ENCODE data around the gene ALDH16A1. TPM values are rescaled to one million over a fixed set of nuclear protein-coding genes. Genes with fewer than 3 reads are reported as not detected.
A peak's percentile ranks its signal among the peaks of the same experiment; 100 is the strongest.

Gene ALDH16A1
- total RNA-seq, 1 donor from 2014 or later: 26.4 TPM

DNA sequence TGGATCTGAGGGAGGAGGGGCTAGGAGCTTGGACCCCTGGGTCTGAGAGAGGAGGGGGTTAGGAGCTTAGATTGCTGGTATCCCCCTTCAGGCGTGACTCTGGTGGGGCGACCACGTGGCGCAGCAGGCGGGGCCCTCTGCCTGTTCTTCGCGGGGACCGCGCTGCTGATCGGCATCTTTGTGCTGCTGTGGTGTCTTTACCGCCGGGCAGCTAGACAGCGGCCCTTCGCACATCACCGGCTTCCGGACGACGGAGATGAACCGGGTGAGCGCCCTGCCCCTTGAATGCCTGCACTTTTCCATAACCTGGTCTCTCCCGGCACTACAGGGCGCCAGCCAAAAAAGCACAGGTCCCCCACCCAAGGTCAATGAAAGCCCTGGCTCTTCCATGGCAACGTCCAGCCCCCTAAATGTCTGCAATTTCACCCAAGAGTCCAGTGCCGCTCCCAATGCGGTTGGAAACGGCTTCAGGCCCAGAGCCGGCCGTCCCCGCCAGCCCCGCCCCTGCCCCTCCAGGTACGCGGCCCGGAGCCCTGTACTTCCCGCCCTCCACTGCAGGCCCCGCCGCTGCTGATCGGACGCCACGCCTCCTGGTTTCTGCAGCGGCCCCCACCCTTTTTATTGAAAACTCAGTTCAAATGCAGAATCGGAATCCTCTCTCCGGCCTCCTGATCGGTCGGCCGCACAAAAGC lies 25.0 kb upstream of the ALDH16A1 start:
- Mint-ChIP-seq H3K36me3 (ENCODE audit: low read depth) (no peaks in the 10 kb centered on the region), H3K9me3 (no peaks in the 10 kb centered on the region), H3K27me3 (ENCODE audit: low read depth) (peaks cover 75% of the 10 kb centered on the region), H3K27ac (no peak overlapping the region), H3K4me3 (ENCODE audit: low read depth) (peak overlapping the region; percentile 15), H3K4me1 (ENCODE audit: low read depth) (peaks cover 31% of the 10 kb centered on the region)
- intact Hi-C loops (cut with micrococcal nuclease): no loop called here
- DNase-seq (ENCODE audit: low spot score): no peak

DNA sequence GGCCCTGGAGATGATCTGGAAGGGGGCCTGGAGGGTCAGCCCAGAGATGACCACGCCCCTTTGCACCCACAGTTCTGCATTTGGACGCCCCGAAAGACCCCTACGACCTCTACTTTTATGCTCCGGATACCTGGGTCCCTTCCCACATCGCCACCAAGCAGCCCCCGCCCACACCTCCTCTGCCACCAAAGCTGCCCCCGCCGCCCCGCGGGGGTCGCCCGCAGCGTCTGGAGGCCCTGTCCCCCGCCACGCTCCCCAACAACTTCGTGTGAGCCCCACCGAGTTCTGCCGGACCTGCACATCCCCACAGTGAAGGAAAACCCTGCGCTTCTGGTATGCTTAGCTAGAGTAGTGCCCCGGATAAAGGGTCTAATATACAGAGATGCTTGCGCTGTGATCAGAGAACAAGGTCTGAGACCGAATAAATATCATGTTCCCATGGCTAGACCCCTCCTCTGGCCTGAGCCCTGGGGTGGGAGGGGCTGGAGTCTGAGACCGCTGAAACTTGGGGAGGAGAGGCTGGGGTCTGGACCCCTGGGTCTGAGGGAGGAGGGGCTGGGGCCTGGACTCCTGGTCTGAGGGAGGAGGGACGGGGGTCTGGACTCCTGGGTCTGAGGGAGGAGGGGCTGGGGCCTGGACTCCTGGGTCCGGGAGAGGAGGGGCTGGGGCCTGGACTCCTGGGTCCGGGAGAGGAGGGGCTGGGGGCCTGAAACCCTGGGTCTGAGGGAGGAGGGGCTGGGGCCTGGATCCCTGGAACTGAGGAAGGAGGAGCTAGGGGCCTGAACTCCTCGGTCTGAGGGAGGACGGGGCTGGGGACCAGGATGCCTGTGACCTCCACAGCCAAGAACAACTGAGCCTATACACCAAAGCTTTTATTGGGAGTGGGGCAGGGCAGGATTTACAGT lies 24.2 kb upstream of the ALDH16A1 start:
- no peaks in the 10 kb centered on the region for H3K36me3 Mint-ChIP-seq (ENCODE audit: low read depth)
- no peak overlapping the region for H3K27ac Mint-ChIP-seq
- H3K27me3 Mint-ChIP-seq (ENCODE audit: low read depth): peaks cover 76% of the 10 kb centered on the region
- H3K4me1 Mint-ChIP-seq (ENCODE audit: low read depth): peaks cover 28% of the 10 kb centered on the region
- no peak for DNase-seq (ENCODE audit: low spot score)
- intact Hi-C loops (cut with micrococcal nuclease): no loop called here
- H3K9me3 Mint-ChIP-seq: no peaks in the 10 kb centered on the region
- no peak overlapping the region for H3K4me3 Mint-ChIP-seq (ENCODE audit: low read depth)

DNA sequence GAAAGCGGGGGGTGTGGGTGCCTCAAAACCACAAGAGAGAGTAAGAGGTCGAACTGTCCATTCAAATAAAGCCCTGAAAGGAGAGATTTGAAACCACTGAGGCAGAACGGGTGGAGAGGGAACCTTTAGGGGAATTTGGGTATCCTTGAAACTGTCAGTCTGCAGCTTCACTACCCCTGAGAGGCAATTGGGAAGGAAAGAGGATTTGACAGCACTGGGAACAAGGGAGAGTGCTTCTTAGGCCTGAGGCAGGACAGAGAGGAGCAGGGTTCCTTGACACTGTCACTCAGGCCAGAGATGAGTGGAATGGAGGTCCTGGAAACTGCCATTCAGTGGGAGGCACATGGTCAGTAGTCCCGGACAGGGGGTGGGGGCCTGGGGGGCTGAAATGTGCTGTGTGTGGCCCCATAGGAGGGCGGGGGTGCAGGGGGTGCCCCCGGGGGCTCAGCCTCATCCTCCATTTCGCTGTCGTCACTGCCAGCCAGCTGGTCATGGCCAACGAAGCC lies 22.8 kb upstream of the ALDH16A1 start:
- no peak for DNase-seq (ENCODE audit: low spot score)
- Mint-ChIP-seq H3K27ac (no peak overlapping the region), H3K36me3 (ENCODE audit: low read depth) (no peaks in the 10 kb centered on the region), H3K4me1 (ENCODE audit: low read depth) (peaks cover 25% of the 10 kb centered on the region), H3K9me3 (no peaks in the 10 kb centered on the region), H3K4me3 (ENCODE audit: low read depth) (no peak overlapping the region), H3K27me3 (ENCODE audit: low read depth) (peaks cover 73% of the 10 kb centered on the region)
- intact Hi-C loops (cut with micrococcal nuclease): no loop called here

DNA sequence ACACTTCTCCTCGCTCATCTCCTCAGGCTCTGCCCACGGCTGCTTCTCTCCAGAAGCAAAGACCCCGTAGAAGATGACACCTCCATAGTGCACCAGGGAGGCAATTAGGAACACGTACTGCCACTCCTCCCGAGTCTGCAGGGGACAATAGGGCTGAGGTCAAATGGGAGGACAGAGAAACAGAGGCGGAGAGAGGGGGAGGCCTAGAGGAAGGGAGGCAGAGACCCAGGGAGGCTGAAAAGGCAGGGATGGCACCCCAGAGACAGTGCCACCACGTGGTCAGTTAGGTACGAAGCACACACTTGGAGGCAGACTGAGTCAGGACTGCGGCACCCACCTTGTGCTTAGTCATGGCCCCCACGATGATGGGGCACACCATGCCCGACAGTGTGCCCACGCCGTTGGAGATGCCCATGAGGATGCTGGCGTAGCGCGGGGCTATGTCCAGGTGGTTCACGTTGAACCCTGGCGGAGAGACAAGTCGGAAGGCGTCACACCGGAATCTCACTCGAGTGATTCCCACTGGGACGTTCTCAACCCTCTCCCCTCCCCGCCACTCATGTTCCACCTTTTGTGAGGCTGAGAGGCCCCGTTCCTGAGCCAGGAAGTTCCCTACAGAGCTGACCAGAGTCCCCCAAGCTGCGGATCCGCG lies 22.2 kb upstream of the ALDH16A1 start:
- H3K27me3 Mint-ChIP-seq (ENCODE audit: low read depth): peaks cover 73% of the 10 kb centered on the region
- intact Hi-C loops (cut with micrococcal nuclease): no loop called here
- H3K4me3 Mint-ChIP-seq (ENCODE audit: low read depth): no peak overlapping the region
- no peaks in the 10 kb centered on the region for H3K36me3 Mint-ChIP-seq (ENCODE audit: low read depth)
- H3K27ac Mint-ChIP-seq: no peak overlapping the region
- DNase-seq (ENCODE audit: low spot score): no peak
- no peaks in the 10 kb centered on the region for H3K9me3 Mint-ChIP-seq
- H3K4me1 Mint-ChIP-seq (ENCODE audit: low read depth): peaks cover 25% of the 10 kb centered on the region

DNA sequence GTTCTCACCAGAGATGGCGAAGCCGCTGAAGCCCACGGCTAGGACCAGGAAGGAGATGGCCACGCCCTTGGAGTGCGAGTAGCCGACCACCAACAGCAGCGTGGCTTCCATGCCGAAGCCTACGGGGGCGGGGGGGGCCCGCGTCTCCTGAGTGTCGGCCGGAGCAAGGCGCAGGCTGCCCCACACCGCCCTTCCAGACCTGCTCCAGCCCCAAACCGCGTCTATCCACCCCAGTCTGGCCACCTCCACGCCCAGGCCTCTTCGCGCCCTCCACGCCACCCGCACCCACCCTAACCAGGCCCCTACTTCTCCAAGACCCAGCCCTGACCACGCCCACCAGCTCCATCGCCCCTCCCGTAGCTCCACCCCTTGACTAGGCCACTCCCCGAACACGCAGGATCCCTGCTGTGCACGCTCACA lies 21.7 kb upstream of the ALDH16A1 start:
- no peak for DNase-seq (ENCODE audit: low spot score)
- no peak overlapping the region for H3K27ac Mint-ChIP-seq
- H3K36me3 Mint-ChIP-seq (ENCODE audit: low read depth): no peaks in the 10 kb centered on the region
- H3K27me3 Mint-ChIP-seq (ENCODE audit: low read depth): peaks cover 73% of the 10 kb centered on the region
- intact Hi-C loops (cut with micrococcal nuclease): no loop called here
- H3K4me3 Mint-ChIP-seq (ENCODE audit: low read depth): no peak overlapping the region
- H3K4me1 Mint-ChIP-seq (ENCODE audit: low read depth): peaks cover 29% of the 10 kb centered on the region
- no peaks in the 10 kb centered on the region for H3K9me3 Mint-ChIP-seq

DNA sequence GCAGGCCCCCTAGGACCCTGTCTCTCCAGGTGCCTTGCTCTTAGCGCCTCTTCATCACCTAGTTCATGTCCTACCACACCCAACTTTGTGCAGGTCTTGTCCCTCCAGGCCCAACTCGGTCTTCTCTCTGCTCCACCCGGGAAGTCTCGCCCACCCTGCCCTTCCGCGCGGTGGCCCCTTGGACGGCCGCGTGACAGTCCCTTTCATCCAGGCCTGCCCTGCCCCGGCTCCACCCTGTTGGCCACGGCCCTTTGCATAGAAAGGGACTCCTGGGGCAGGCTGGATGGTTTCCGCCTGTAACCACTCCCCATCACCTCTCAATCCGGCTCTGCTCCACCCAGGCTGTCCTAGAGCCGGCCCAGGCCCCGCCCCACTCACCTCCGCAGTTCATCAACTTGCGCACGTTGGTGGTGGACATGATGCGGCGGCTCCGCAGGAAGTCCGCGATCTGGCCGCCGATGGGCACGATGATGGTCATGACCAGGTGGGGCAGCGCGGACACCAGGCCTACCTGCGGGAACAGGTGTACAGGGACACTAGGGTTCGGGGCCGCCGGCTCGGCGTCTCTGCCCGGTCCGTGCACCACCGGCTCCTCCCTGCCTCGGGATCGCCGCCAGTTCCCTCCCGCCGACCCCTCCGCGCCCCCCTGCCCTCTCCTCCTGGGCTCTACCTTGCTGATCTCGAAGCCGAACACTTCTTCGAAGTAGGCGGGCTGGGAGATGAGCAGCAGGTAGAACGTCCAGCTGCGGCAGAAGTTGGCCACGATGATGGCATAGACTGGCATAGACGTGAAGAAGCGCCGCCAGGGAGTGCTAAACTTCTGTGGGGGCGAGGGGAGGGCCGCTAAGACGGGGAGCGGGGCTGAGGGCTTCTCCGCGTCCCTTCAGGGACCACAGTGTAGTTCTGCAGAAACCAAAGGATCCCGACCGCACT lies 20.6 kb upstream of the ALDH16A1 start:
- H3K4me1 Mint-ChIP-seq (ENCODE audit: low read depth): peaks cover 22% of the 10 kb centered on the region
- H3K27me3 Mint-ChIP-seq (ENCODE audit: low read depth): peaks cover 73% of the 10 kb centered on the region
- H3K4me3 Mint-ChIP-seq (ENCODE audit: low read depth): no peak overlapping the region
- H3K27ac Mint-ChIP-seq: no peak overlapping the region
- intact Hi-C loops (cut with micrococcal nuclease): no loop called here
- no peak for DNase-seq (ENCODE audit: low spot score)
- H3K9me3 Mint-ChIP-seq: no peaks in the 10 kb centered on the region
- H3K36me3 Mint-ChIP-seq (ENCODE audit: low read depth): no peaks in the 10 kb centered on the region

DNA sequence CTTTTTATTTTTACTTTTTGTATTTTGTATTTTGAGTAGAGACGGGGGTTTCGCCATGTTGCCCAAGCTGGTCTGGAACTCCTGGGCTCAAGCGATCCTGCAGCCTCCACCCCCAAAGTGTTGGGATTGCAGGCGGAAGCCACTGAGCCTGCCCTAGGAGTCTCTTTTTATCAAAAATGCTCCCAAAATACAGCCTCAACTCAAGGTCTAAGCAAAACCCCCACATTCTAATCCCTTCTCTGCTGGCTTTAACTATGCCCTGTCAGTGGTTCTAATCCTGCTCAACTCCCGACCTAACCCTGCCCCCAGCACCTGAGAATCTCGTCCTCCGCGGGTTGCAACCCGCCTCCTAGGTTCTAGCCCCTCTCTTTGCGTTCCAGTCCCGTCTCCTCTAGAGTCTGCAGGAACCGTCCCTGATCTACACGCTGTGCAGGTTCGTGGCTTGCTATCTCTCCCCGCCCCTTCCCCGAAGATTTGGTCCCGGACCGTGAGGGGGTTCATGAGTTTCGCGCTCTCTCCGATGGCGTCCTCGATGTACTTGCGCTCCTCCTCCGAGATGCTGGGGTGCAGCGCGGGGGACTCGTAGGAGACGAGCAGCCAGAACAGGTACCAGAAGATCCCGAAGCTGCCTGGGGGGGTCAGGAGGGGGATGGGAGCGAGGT lies 19.7 kb upstream of the ALDH16A1 start:
- Mint-ChIP-seq H3K9me3 (no peaks in the 10 kb centered on the region), H3K4me1 (ENCODE audit: low read depth) (peaks cover 18% of the 10 kb centered on the region), H3K27me3 (ENCODE audit: low read depth) (peaks cover 76% of the 10 kb centered on the region), H3K27ac (no peak overlapping the region), H3K4me3 (ENCODE audit: low read depth) (no peak overlapping the region), H3K36me3 (ENCODE audit: low read depth) (no peaks in the 10 kb centered on the region)
- DNase-seq (ENCODE audit: low spot score): no peak
- intact Hi-C loops (cut with micrococcal nuclease): no loop called here

DNA sequence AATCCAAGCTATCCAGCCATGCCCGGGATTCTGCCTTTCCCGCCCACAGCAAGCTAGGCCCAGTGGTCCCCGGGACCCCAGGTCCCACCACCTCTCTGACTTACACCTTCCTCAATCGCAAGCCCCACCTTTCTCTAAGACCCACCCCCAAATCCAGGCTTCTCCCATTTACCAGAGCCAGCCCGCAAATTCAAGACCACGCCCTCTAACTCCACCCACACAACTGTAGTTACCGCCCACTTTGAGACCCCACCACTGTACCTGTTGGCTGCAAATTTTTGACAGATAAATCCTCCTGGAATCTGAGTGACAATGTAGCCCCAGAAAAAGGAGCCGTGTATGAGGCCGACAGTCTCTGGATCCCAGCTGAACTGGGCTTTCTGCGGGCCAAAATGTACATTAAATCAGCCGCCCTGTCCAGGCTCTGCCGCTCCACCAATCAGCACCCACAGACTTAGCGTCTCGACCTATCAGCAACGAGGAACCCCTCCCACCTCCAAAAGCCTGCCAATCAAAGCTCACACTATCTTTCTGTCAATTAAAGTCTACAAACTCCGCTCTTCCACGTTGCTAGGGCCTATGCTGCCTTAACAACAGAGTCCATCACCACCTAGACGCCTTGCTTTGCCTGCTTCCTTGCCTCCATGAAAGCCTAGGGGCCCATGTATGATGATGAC lies 18.0 kb upstream of the ALDH16A1 start:
- Mint-ChIP-seq H3K27me3 (ENCODE audit: low read depth) (peaks cover 80% of the 10 kb centered on the region), H3K27ac (no peak overlapping the region), H3K36me3 (ENCODE audit: low read depth) (no peaks in the 10 kb centered on the region), H3K4me1 (ENCODE audit: low read depth) (peaks cover 12% of the 10 kb centered on the region), H3K9me3 (no peaks in the 10 kb centered on the region), H3K4me3 (ENCODE audit: low read depth) (no peak overlapping the region)
- DNase-seq (ENCODE audit: low spot score): no peak
- intact Hi-C loops (cut with micrococcal nuclease): no loop called here

DNA sequence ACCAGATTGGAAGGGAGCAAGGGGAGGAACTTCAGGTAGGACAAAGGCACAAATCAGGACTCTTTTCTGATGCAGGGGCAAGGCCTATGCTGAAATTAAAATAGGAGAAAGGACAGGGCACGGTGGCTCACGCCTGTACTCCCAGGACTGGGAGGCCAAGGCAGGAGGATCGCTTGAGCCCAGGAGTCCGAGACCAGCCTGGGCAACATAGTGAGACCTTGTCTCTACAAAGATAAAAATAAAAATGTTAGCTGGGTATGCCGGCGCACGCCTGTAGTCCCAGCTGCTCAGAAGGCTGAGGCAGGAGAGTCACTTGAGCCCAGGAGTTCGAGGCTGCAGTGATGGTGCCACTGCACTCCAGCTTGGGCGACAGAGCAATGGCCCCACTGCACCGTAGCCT lies 17.4 kb upstream of the ALDH16A1 start:
- H3K27me3 Mint-ChIP-seq (ENCODE audit: low read depth): peaks cover 80% of the 10 kb centered on the region
- no peak overlapping the region for H3K27ac Mint-ChIP-seq
- no peaks in the 10 kb centered on the region for H3K9me3 Mint-ChIP-seq
- no peaks in the 10 kb centered on the region for H3K36me3 Mint-ChIP-seq (ENCODE audit: low read depth)
- H3K4me3 Mint-ChIP-seq (ENCODE audit: low read depth): no peak overlapping the region
- peaks cover 14% of the 10 kb centered on the region for H3K4me1 Mint-ChIP-seq (ENCODE audit: low read depth)
- intact Hi-C loops (cut with micrococcal nuclease): no loop called here
- no peak for DNase-seq (ENCODE audit: low spot score)

DNA sequence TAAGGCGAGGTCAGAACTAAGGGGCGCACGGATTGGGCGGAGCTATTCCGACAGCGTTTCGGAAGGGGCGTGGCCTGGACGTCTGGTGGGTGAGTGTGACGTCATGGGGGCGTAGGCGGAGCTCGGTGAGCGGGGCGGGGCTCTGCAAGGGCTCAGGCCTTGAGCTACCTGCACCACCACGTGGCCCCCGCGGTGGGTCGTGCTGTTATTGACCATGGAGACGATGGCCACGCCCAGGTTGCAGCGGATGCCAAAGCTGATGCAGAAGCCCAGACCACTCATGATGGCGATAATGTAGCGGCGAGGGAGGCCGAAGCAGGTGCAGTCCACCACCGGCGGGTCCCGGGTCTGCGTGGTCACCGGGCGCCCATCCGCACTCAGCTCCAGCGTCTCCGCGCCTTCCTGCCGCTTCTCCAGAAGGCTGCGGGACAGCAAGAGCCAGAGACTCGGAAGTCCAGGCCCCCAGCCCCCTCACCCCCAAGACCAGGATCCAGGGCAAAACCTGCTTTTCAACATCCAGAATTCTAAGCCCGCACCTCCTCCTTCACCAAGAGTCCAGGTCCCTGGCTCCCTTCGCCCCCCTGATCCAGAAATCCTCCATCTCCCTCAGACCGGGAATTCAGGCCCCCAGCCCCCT lies 16.5 kb upstream of the ALDH16A1 start:
- intact Hi-C loops (cut with micrococcal nuclease): no loop called here
- Mint-ChIP-seq H3K27me3 (ENCODE audit: low read depth) (peaks cover 80% of the 10 kb centered on the region), H3K4me3 (ENCODE audit: low read depth) (no peak overlapping the region), H3K9me3 (no peaks in the 10 kb centered on the region), H3K27ac (peak overlapping the region; percentile 23), H3K36me3 (ENCODE audit: low read depth) (no peaks in the 10 kb centered on the region), H3K4me1 (ENCODE audit: low read depth) (peaks cover 16% of the 10 kb centered on the region)
- DNase-seq (ENCODE audit: low spot score): peak; percentile 52

DNA sequence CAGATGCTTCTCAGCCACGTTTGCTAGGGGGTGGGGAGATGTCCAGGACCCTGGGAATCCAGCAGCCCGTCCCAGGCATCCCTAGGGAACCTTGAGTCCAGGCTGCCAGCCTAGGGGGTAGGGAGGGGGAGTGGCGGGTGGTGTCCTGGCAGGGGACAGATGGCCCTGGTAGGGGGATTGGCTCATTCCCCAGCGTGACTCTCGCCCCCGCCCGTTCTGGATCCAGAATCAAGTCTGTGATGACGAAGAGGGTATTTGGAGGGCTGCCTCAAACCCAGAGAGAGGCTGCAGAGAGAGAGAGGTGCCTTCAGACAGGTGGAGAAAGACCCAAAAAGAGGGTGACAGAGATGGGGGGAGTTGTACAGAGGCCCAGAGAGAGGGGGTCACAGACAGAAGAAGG lies 15.8 kb upstream of the ALDH16A1 start:
- Mint-ChIP-seq H3K27ac (no peak overlapping the region), H3K36me3 (ENCODE audit: low read depth) (no peaks in the 10 kb centered on the region), H3K9me3 (no peaks in the 10 kb centered on the region), H3K27me3 (ENCODE audit: low read depth) (peaks cover 83% of the 10 kb centered on the region), H3K4me3 (ENCODE audit: low read depth) (no peak overlapping the region), H3K4me1 (ENCODE audit: low read depth) (peaks cover 23% of the 10 kb centered on the region)
- intact Hi-C loops (cut with micrococcal nuclease): no loop called here
- no peak for DNase-seq (ENCODE audit: low spot score)

Measured in activated T-helper 2 cell treated with anti-CD3 and anti-CD28 coated beads, Interferon-gamma antibody, Interleukin-2, Interleukin-4, amounts not matched to agents 10 μg/mL and 5 μg/mL and 100 μg/mL, durations not matched to agents 14 hours and 24 hours and 36 hours (primary cell).